HG03460 (cell line): ENCODE measurements around the gene CCDC88A.
"Not testable (repeated sequence)": the region's sequence is repeated elsewhere in the genome, so short reads cannot be mapped to it uniquely, and the experiment has no call there.

Experiments used
- ATAC-seq: cut with Tn5 transposase; IDR thresholded peaks from one replicate; pipeline ENCODE4 v1.9.1; 2021; ENCODE audit not compliant: unreplicated experiment

CCDC88A gene

GRCh38 chr2:55241582-55241981 lies 178.1 kb downstream of the CCDC88A start:
- not testable (repeated sequence) for ATAC-seq

GRCh38 chr2:55239656-55240222 lies 179.9 kb downstream of the CCDC88A start:
- no peak for ATAC-seq
